ENCODE results near the gene PRSS1. TPM values are rescaled to one million over a fixed set of nuclear protein-coding genes. Genes with fewer than 3 reads are reported as not detected.
"Not testable (repeated sequence)": the region's sequence is repeated elsewhere in the genome, so short reads cannot be mapped to it uniquely, and the experiment has no call there.

Gene PRSS1
- total RNA-seq, 1 experiment from 2014 or later = 7.3 TPM

- ChIA-PET POLR2A (no interaction called here), CTCF (no interaction called here)
- H3K27me3 ChIP-seq (ENCODE audit: control insufficient read depth, insufficient read depth, low read length) = no peaks in the 10 kb centered on the region
- in situ Hi-C loops (cut with HindIII; ENCODE audit: low pct_unique_long_range_greater_than_20kb, low sequenced_read_pairs) = no loop called here
- H3K36me3 ChIP-seq (ENCODE audit: control insufficient read depth, insufficient read depth, low read length) = no peaks in the 10 kb centered on the region
- ATAC-seq (no peak), DNase-seq (ENCODE audit: low read depth, low spot score) (no peak)
- TF ChIP-seq SIN3A (IDR thresholded peaks at IDR 0.05; ENCODE audit: borderline replicate concordance, insufficient read depth, low read depth, low read length) (no peak), POLR2AphosphoS5 (IDR thresholded peaks at IDR 0.05; ENCODE audit: low read depth, low read length) (no peak), TCF7L2 (IDR thresholded peaks at IDR 0.05; ENCODE audit: low read depth, low read length) (no peak)
- TF ChIP-seq, protein P1, sequence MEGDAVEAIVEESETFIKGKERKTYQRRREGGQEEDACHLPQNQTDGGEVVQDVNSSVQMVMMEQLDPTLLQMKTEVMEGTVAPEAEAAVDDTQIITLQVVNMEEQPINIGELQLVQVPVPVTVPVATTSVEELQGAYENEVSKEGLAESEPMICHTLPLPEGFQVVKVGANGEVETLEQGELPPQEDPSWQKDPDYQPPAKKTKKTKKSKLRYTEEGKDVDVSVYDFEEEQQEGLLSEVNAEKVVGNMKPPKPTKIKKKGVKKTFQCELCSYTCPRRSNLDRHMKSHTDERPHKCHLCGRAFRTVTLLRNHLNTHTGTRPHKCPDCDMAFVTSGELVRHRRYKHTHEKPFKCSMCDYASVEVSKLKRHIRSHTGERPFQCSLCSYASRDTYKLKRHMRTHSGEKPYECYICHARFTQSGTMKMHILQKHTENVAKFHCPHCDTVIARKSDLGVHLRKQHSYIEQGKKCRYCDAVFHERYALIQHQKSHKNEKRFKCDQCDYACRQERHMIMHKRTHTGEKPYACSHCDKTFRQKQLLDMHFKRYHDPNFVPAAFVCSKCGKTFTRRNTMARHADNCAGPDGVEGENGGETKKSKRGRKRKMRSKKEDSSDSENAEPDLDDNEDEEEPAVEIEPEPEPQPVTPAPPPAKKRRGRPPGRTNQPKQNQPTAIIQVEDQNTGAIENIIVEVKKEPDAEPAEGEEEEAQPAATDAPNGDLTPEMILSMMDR (IDR thresholded peaks at IDR 0.05) = no peak
- TF ChIP-seq, protein P2, sequence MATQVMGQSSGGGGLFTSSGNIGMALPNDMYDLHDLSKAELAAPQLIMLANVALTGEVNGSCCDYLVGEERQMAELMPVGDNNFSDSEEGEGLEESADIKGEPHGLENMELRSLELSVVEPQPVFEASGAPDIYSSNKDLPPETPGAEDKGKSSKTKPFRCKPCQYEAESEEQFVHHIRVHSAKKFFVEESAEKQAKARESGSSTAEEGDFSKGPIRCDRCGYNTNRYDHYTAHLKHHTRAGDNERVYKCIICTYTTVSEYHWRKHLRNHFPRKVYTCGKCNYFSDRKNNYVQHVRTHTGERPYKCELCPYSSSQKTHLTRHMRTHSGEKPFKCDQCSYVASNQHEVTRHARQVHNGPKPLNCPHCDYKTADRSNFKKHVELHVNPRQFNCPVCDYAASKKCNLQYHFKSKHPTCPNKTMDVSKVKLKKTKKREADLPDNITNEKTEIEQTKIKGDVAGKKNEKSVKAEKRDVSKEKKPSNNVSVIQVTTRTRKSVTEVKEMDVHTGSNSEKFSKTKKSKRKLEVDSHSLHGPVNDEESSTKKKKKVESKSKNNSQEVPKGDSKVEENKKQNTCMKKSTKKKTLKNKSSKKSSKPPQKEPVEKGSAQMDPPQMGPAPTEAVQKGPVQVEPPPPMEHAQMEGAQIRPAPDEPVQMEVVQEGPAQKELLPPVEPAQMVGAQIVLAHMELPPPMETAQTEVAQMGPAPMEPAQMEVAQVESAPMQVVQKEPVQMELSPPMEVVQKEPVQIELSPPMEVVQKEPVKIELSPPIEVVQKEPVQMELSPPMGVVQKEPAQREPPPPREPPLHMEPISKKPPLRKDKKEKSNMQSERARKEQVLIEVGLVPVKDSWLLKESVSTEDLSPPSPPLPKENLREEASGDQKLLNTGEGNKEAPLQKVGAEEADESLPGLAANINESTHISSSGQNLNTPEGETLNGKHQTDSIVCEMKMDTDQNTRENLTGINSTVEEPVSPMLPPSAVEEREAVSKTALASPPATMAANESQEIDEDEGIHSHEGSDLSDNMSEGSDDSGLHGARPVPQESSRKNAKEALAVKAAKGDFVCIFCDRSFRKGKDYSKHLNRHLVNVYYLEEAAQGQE (IDR thresholded peaks at IDR 0.05; ENCODE audit: insufficient read depth in 1 of 2, low read depth in 2 of 2, low read length in 1 of 2) = no peak
- H3K27ac ChIP-seq (ENCODE audit: low read length) = no peak overlapping the region
- no peak overlapping the region for H3K4me3 ChIP-seq (ENCODE audit: low read depth in 2 of 2, low read length in 2 of 2)
- no peaks in the 10 kb centered on the region for H3K9me3 ChIP-seq (ENCODE audit: control insufficient read depth, insufficient read depth, low read depth, low read length)
- intact Hi-C loops (cut with micrococcal nuclease; ENCODE audit: unreplicated experiment) = no loop called here
- no TSS peak for BruUV-seq (replicated peaks)
- no peaks in the 10 kb centered on the region for H3K4me1 ChIP-seq (ENCODE audit: control insufficient read depth, insufficient read depth, low read length)
Observed at GRCh38 chr7:142773937-142774744, 24.9 kb downstream of the PRSS1 start.

DNA sequence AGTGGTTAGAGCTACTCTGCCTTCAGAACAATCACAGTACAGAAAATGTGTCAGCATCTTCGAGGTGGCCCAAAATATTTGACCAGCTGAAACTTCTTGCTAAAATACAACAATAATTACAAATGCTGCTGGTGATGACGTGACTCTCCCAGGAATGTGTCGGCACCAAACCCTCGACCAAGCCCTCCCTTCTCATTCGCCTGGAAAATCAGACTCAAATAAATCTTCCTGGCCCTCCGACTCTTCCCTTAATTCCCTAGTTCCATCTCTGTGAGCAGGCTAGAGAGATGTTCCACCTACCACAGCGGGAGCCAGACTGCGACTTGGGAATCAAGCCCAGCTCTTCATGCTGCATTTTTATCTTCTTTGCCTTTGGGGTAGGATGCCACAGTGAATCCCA, 25.6 kb downstream of the PRSS1 start:
- in situ Hi-C loops (cut with HindIII; ENCODE audit: low pct_unique_long_range_greater_than_20kb, low sequenced_read_pairs) = no loop called here
- TF ChIP-seq, protein P1 (IDR thresholded peaks at IDR 0.05) = no peak
- TF ChIP-seq, protein P2 (IDR thresholded peaks at IDR 0.05; ENCODE audit: insufficient read depth in 1 of 2, low read depth in 2 of 2, low read length in 1 of 2) = no peak
- TF ChIP-seq SIN3A (IDR thresholded peaks at IDR 0.05; ENCODE audit: borderline replicate concordance, insufficient read depth, low read depth, low read length) = no peak
- TF ChIP-seq TCF7L2 (IDR thresholded peaks at IDR 0.05; ENCODE audit: low read depth, low read length) = no peak
- BruUV-seq (replicated peaks) = no TSS peak
- Histone ChIP-seq H3K9me3 (ENCODE audit: control insufficient read depth, insufficient read depth, low read depth, low read length) (no peaks in the 10 kb centered on the region), H3K4me3 (ENCODE audit: low read depth in 2 of 2, low read length in 2 of 2) (no peak overlapping the region), H3K27ac (ENCODE audit: low read length) (no peak overlapping the region), H3K4me1 (ENCODE audit: control insufficient read depth, insufficient read depth, low read length) (no peaks in the 10 kb centered on the region), H3K27me3 (ENCODE audit: control insufficient read depth, insufficient read depth, low read length) (no peaks in the 10 kb centered on the region), H3K36me3 (ENCODE audit: control insufficient read depth, insufficient read depth, low read length) (no peaks in the 10 kb centered on the region)
- ATAC-seq (no peak), DNase-seq (ENCODE audit: low read depth, low spot score) (no peak)
- ChIA-PET POLR2A (no interaction called here), CTCF (no interaction called here)
- intact Hi-C loops (cut with micrococcal nuclease; ENCODE audit: unreplicated experiment) = no loop called here

DNA sequence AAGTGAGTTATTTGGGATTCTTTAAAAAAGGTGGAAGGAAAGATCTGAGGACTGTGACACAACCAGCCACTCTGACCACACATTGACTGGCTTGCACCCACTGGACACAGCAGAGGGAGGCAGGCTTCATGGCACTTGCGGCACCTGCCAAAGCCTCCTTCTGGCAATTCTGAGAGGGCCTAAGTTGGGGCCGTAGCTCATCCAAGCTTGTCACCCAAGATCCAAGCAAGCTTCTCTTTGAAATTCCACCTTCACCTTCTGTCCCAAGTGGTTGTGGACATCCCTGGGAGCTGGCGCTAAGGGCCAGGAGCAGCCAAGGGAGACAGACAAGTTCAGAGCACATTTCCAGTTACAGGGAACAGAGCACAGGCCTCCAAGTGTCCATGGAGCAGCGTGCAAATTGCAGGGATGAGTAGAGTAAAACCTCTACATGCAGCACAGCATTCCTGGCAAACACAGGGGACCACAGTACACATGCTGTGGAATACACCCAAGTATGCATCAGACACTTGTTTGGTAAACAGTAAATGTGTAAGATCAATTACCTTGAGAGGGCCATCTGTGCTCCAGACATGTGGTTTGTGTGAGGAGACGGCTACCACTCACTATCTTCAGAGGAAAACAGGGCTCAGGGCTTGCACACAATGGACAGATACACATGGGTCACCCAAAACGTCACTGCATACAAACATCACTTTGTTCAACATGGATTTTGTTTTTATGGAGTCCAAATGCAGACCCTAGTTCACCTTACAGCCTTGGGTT, 26.3 kb downstream of the PRSS1 start:
- H3K9me3 ChIP-seq (ENCODE audit: control insufficient read depth, insufficient read depth, low read depth, low read length); ATAC-seq; H3K4me1 ChIP-seq (ENCODE audit: control insufficient read depth, insufficient read depth, low read length); intact Hi-C loops (cut with micrococcal nuclease; ENCODE audit: unreplicated experiment); BruUV-seq (replicated peaks); H3K36me3 ChIP-seq (ENCODE audit: control insufficient read depth, insufficient read depth, low read length); H3K27me3 ChIP-seq (ENCODE audit: control insufficient read depth, insufficient read depth, low read length); DNase-seq (ENCODE audit: low read depth, low spot score); CTCF ChIA-PET; in situ Hi-C loops (cut with HindIII; ENCODE audit: low pct_unique_long_range_greater_than_20kb, low sequenced_read_pairs); H3K4me3 ChIP-seq (ENCODE audit: low read depth in 2 of 2, low read length in 2 of 2); H3K27ac ChIP-seq (ENCODE audit: low read length); POLR2A ChIA-PET: not testable (repeated sequence)

All from Panc1 (cell line).